NCI-H446 (cell line): Measurements from ENCODE around the gene PRPF38B.
"Not testable (repeated sequence)": the region's sequence is repeated elsewhere in the genome, so short reads cannot be mapped to it uniquely, and the experiment has no call there.

Source experiments
- DNase-seq, 2 experiments: peaks; one replicate each; lab custom pipeline; 2025; lab: John Stamatoyannopoulos, UW

PRPF38B gene

GRCh38 chr1:108679586-108680213 is 12.4 kb upstream of the PRPF38B start:
- no peak for DNase-seq

- not testable (repeated sequence) for DNase-seq
Measured at GRCh38 chr1:108681701-108682100, 10.4 kb upstream of the PRPF38B start.

GRCh38 chr1:108685529-108685928 is 6.6 kb upstream of the PRPF38B start:
- no peak for DNase-seq

GRCh38 chr1:108686614-108687313 is 5.3 kb upstream of the PRPF38B start:
- DNase-seq, result peak in 1 of 2 experiments; percentile 65

GRCh38 chr1:108691128-108691941 is 775 bp upstream of the PRPF38B start:
- DNase-seq, result no peak

- DNase-seq, result peak; percentile 50 to 58
Measured at GRCh38 chr1:108692724-108693655, 880 bp downstream of the PRPF38B start.

GRCh38 chr1:108695535-108695934 is 3.4 kb downstream of the PRPF38B start:
- no peak for DNase-seq

- no peak for DNase-seq
Measured at GRCh38 chr1:108699375-108700332, 7.5 kb downstream of the PRPF38B start.

- DNase-seq, result no peak
Measured at GRCh38 chr1:108701176-108701849, 9.2 kb downstream of the PRPF38B start.

GRCh38 chr1:108702109-108702508 is 10.0 kb downstream of the PRPF38B start:
- not testable (repeated sequence) for DNase-seq

- DNase-seq, result no peak
Measured at GRCh38 chr1:108703939-108704338, 11.8 kb downstream of the PRPF38B start.

- no peak for DNase-seq
Measured at GRCh38 chr1:108704496-108704895, 12.4 kb downstream of the PRPF38B start.

GRCh38 chr1:108706643-108707042 is 14.5 kb downstream of the PRPF38B start:
- no peak for DNase-seq

GRCh38 chr1:108708691-108709660 is 16.9 kb downstream of the PRPF38B start:
- DNase-seq, result peak in 1 of 2 experiments; percentile 39

GRCh38 chr1:108712606-108713150 is 20.6 kb downstream of the PRPF38B start, which contains the start of gene FNDC7:
TSS of gene FNDC7 (plus strand) at chr1:108712908. CDS start at chr1:108712934, 26 bp downstream.
- DNase-seq, result no peak

GRCh38 chr1:108715932-108716331 is 23.8 kb downstream of the PRPF38B start:
- no peak for DNase-seq

GRCh38 chr1:108716437-108717230 is 24.5 kb downstream of the PRPF38B start:
- DNase-seq, result no peak
